Natural killer cell treated with Interleukin-12 subunit alpha and Interleukin-12 subunit beta and Interleukin-15 and Interleukin-18, amount 100 ng/mL, for 72 hours (primary cell): ENCODE data around the gene ZNF207. TPM values are rescaled to one million over a fixed set of nuclear protein-coding genes. Genes with fewer than 3 reads are reported as not detected.
A peak's percentile ranks its signal among the peaks of the same experiment; 100 is the strongest.
"Not testable (repeated sequence)": the region's sequence is repeated elsewhere in the genome, so short reads cannot be mapped to it uniquely, and the experiment has no call there.

Source experiments
- ATAC-seq, 2 donors: fragments of 150-1000 bp; cut with Tn5 transposase in 1 of 2; sonication (Bioruptor Pico), chemical (Tn5 transposase) in 1 of 2; 2 replicates each; pipeline ENCODE4 v1.10.0; 2021
- DNase-seq: peaks from one replicate; pipeline ENCODE4 v3.0.0; 2022; ENCODE audit warnings: low spot score
- H3K27ac Mint-ChIP-seq, 2 donors: 1 replicate in 1 of 2; 2 replicates in 1 of 2; pipeline ENCODE4 v1.8.0; 2022; ENCODE audit warnings: mixed read lengths in 2 of 2, mild to moderate bottlenecking in 1 of 2, moderate library complexity in 1 of 2
- H3K27me3 Mint-ChIP-seq, 2 donors: 1 replicate in 1 of 2; 2 replicates in 1 of 2; pipeline ENCODE4 v1.8.0; 2022; ENCODE audit warnings: mixed read lengths in 2 of 2
- H3K36me3 Mint-ChIP-seq: one replicate; pipeline ENCODE4 v1.8.0; 2022; ENCODE audit warnings: mixed read lengths
- H3K4me1 Mint-ChIP-seq, 2 donors: 1 replicate in 1 of 2; 2 replicates in 1 of 2; pipeline ENCODE4 v1.8.0; 2022; ENCODE audit warnings: low read depth in 2 of 2, mixed read lengths in 2 of 2, mild to moderate bottlenecking in 1 of 2
- H3K4me3 Mint-ChIP-seq: one replicate; pipeline ENCODE4 v1.8.0; 2022; ENCODE audit warnings: mixed read lengths
- H3K9me3 Mint-ChIP-seq: 2 replicates; pipeline ENCODE4 v1.8.0; 2022; ENCODE audit warnings: mixed read lengths
- total RNA-seq, 2 donors: library from RNA; stranded (reverse); gene quantifications; one replicate each; pipeline ENCODE4 v1.2.3, GENCODE V29; 2022

Gene ZNF207
- total RNA-seq, 2 donors from 2014 or later = 311 to 319 TPM

DNA sequence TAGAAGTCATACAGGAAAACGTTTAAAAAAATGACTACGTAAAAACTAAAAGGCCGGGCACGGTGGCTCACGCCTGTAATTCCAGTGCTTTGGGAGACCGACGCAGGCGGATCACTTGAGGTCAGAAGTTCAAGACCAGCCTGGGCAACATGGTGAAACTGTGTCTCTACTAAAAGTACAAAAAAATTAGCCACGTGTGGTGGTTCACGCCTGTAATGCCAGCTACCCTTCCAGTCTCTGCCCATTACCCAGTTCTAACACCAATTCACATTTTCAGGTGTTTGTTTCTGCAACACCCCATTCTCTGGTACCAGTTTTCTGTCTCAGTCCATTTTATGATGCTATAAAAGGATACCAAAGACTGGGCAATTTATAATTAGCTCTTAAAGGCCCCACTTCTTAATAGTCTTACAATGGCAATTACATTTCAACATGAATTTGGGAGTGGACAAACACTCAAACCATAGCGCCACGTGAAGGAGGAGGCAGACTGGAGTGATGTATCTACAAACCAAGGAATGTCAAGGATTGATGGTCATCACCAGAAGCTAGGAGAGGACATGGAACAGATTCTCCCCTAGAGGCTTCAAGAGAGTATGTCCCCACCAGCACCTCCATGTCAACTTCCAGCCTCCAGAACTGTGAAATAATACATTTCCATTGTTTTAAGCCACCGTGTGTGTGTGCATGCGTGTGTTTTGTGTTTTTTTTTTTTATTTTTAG, 7.2 kb upstream of the ZNF207 start:
- peaks cover 21% of the 10 kb centered on the region in 2 donors for H3K4me1 Mint-ChIP-seq
- no peaks in the 10 kb centered on the region for H3K36me3 Mint-ChIP-seq
- peak overlapping the region; percentile 87 for H3K4me3 Mint-ChIP-seq
- ATAC-seq (no peak), DNase-seq (no peak)
- H3K27me3 Mint-ChIP-seq = no peaks in the 10 kb centered on the region
- peak overlapping the region; percentile 79 to 93 for H3K27ac Mint-ChIP-seq
- H3K9me3 Mint-ChIP-seq = no peaks in the 10 kb centered on the region

DNA sequence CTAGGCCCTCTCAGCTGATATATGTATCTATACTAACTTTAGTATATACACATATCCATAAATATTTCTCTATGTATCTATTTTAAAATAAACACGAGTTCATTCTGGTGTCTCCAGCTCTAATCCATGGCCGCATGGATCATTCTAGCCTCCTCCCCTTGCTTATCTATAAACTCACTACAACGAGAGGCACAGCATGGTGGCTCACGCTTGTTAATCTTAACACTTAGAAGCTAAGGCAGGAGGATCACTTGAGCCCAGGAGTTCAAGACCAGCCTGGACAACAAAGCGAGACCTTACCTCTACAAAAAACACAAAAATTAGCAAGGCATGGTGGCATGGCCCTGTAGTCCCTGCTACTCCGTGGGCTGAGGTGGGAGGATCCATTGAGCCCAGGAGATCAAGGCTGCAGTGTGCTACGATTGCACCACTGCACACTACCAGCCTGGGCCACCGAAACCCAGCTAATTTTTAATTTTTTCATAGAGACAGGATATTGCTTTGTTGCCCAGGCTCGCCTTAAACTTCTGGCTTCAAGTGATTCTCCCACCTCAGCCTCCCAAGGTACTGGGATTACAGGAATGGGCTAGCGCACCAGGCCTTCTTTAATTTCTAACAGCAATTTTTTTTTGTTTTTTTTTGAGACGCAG, 3.9 kb upstream of the ZNF207 start:
- H3K9me3 Mint-ChIP-seq = no peaks in the 10 kb centered on the region
- no peaks in the 10 kb centered on the region for H3K27me3 Mint-ChIP-seq
- peaks cover 22 to 23% of the 10 kb centered on the region in 2 donors for H3K4me1 Mint-ChIP-seq
- no peak for DNase-seq
- no peak overlapping the region for H3K27ac Mint-ChIP-seq
- no peak overlapping the region for H3K4me3 Mint-ChIP-seq
- peaks cover 14% of the 10 kb centered on the region for H3K36me3 Mint-ChIP-seq
- ATAC-seq = no peak

DNA sequence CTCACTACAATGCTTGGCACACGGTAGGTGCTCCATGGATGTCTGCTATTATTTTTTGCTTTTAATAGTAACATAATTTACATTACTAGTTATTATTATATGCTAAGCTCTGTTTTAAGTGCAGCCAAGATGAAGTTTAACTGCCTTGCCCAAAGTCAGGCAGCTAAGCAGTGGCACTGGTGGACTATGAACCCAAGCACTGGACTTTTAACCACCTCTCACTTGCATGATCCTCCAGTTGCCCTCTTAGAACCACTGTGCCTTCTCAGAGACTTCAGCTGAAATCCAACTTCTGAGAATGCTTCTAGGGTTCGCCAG, 1.5 kb upstream of the ZNF207 start:
- no peaks in the 10 kb centered on the region for H3K27me3 Mint-ChIP-seq
- DNase-seq = no peak
- peak overlapping the region; percentile 95 for H3K4me3 Mint-ChIP-seq
- H3K4me1 Mint-ChIP-seq = peaks cover 8 to 18% of the 10 kb centered on the region in 2 donors
- no peak overlapping the region for H3K27ac Mint-ChIP-seq
- no peaks in the 10 kb centered on the region for H3K9me3 Mint-ChIP-seq
- H3K36me3 Mint-ChIP-seq = peaks cover 19% of the 10 kb centered on the region
- ATAC-seq = no peak

- no peak for ATAC-seq
- Mint-ChIP-seq H3K4me3 (peak overlapping the region; percentile 95), H3K27me3 (no peaks in the 10 kb centered on the region), H3K9me3 (no peaks in the 10 kb centered on the region), H3K4me1 (peaks cover 8 to 19% of the 10 kb centered on the region in 2 donors), H3K27ac (peak overlapping the region; percentile 98 to 99), H3K36me3 (peaks cover 19% of the 10 kb centered on the region)
- DNase-seq = no peak
Observed at GRCh38 chr17:32349503-32349853, 479 bp upstream of the ZNF207 start.

DNA sequence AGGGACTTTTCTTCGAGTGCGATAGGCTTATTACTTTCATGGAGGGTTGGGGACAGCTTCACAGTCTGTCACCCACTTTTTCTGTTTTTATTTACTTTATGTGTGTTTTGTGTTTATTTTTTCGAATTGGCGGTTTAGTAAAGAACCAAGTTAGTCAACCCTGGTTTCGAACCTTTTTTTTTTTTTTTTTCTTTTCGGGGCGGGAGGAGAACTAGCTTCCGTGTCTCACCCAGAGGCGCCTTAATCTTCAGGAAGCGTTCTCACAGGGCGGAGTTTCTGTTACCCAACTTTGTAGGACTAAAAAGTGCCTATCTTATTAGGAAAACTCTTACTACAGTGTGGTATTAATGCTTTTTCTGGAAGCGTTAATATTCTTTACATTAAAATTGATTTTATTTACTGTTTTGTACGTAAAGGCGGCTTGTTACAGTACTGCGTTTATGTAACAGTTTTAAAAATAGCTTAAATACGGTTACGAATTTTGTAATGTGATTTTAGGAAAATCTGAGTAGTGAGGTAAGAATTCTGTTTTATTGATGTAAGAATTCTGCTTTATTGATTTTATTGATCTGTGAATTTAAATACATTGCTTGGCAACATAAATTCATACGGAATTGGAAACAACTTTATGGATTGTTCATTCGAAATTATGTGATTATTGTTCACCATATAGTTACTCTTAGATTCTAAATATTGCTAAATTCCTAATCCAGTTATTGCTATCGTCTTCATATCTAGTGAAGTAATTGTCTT, 885 bp downstream of the ZNF207 start:
- Mint-ChIP-seq H3K4me3 (peak overlapping the region; percentile 95), H3K4me1 (peaks cover 21 to 32% of the 10 kb centered on the region in 2 donors), H3K27me3 (no peaks in the 10 kb centered on the region), H3K9me3 (no peaks in the 10 kb centered on the region), H3K27ac (peak overlapping the region; percentile 98 to 99), H3K36me3 (peaks cover 32% of the 10 kb centered on the region)
- ATAC-seq (peak; percentile 51 to 55), DNase-seq (peak; percentile 70)

GRCh38 chr17:32352734-32353133, 2.8 kb downstream of the ZNF207 start:
- not testable (repeated sequence) for H3K27ac Mint-ChIP-seq, H3K27me3 Mint-ChIP-seq, ATAC-seq, H3K9me3 Mint-ChIP-seq, DNase-seq
- Mint-ChIP-seq H3K36me3 (peaks cover 34% of the 10 kb centered on the region), H3K4me1 (peaks cover 29 to 40% of the 10 kb centered on the region in 2 donors), H3K4me3 (peak overlapping the region; percentile 95)

- H3K27me3 Mint-ChIP-seq = no peaks in the 10 kb centered on the region
- no peak for DNase-seq
- H3K36me3 Mint-ChIP-seq = peaks cover 24% of the 10 kb centered on the region
- peak overlapping the region; percentile 75 for H3K4me3 Mint-ChIP-seq
- no peaks in the 10 kb centered on the region for H3K9me3 Mint-ChIP-seq
- no peak for ATAC-seq
- peaks cover 31 to 44% of the 10 kb centered on the region in 2 donors for H3K4me1 Mint-ChIP-seq
- H3K27ac Mint-ChIP-seq = peak overlapping the region; percentile 0 to 26
Observed at GRCh38 chr17:32355649-32356377, 5.9 kb downstream of the ZNF207 start.

DNA sequence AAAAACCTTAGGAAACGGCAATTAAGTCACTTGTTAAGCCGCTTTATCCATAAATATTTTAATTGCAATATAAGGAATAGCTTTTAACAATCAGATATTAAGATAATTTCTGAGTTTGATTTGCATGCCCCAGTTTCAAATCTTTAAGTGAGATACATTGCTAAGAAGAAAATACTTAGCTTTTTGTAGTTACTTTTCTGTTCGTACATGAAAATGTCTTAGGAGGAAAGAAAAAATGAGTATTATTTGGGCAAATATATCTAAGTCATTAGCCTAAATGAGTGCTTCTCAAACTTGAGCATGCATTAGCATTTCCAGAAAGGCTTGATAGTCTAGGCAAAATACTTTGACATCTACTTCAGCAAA, 6.4 kb downstream of the ZNF207 start:
- H3K27ac Mint-ChIP-seq = peak overlapping the region in 1 of 2 donors; percentile 13

GRCh38 chr17:32356750-32357149, 6.8 kb downstream of the ZNF207 start:
- Mint-ChIP-seq H3K27me3 (no peaks in the 10 kb centered on the region), H3K27ac (peak overlapping the region in 1 of 2 donors; percentile 13), H3K4me1 (peaks cover 34 to 48% of the 10 kb centered on the region in 2 donors), H3K9me3 (no peaks in the 10 kb centered on the region), H3K36me3 (peaks cover 27% of the 10 kb centered on the region), H3K4me3 (peak overlapping the region; percentile 55)
- ATAC-seq (no peak), DNase-seq (no peak)

More for the DNA sequence above, 6.4 kb downstream of the ZNF207 start:
- peaks cover 25% of the 10 kb centered on the region for H3K36me3 Mint-ChIP-seq
- H3K27me3 Mint-ChIP-seq = no peaks in the 10 kb centered on the region
- ATAC-seq (no peak), DNase-seq (no peak)
- H3K4me1 Mint-ChIP-seq = peaks cover 34 to 48% of the 10 kb centered on the region in 2 donors
- H3K4me3 Mint-ChIP-seq = peak overlapping the region; percentile 75
- no peaks in the 10 kb centered on the region for H3K9me3 Mint-ChIP-seq

- Mint-ChIP-seq H3K9me3 (no peaks in the 10 kb centered on the region), H3K4me1 (peaks cover 39 to 51% of the 10 kb centered on the region in 2 donors), H3K27ac (no peak overlapping the region), H3K36me3 (peaks cover 33% of the 10 kb centered on the region), H3K4me3 (no peak overlapping the region), H3K27me3 (no peaks in the 10 kb centered on the region)
- ATAC-seq (no peak), DNase-seq (no peak)
Observed at GRCh38 chr17:32357615-32358014, 7.7 kb downstream of the ZNF207 start.

GRCh38 chr17:32361270-32361669, 11.3 kb downstream of the ZNF207 start:
- ATAC-seq (no peak), DNase-seq (no peak)
- Mint-ChIP-seq H3K9me3 (no peaks in the 10 kb centered on the region), H3K36me3 (peaks cover 33% of the 10 kb centered on the region), H3K27ac (peak overlapping the region; percentile 13 to 63), H3K4me3 (peak overlapping the region; percentile 45), H3K27me3 (no peaks in the 10 kb centered on the region), H3K4me1 (peaks cover 27 to 28% of the 10 kb centered on the region in 2 donors)

DNA sequence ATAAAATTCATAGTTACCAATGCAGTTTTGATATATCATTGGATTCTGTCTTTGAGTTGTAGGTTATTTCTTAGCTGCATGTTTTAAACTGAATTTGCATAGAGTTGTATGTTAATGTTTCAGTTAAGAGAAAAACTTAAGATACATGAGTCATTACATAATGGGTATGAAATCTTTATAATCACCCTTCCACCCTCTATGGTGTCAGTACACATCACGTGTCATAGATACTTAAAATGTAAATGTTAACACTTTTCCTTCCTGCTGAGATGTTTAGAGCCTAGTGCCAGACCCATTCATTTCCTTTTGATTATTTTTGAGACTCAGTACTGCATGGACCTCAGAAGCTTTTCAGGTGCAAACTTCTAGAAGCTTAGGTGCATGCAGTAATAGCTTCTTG, 20.5 kb downstream of the ZNF207 start:
- ATAC-seq (peak in 1 of 2 donors; percentile 27), DNase-seq (no peak)
- H3K9me3 Mint-ChIP-seq = no peaks in the 10 kb centered on the region
- H3K4me3 Mint-ChIP-seq = no peak overlapping the region
- no peaks in the 10 kb centered on the region for H3K27me3 Mint-ChIP-seq
- H3K27ac Mint-ChIP-seq = peak overlapping the region; percentile 13 to 17
- peaks cover 15 to 30% of the 10 kb centered on the region in 2 donors for H3K4me1 Mint-ChIP-seq
- peaks cover 29% of the 10 kb centered on the region for H3K36me3 Mint-ChIP-seq

- H3K9me3 Mint-ChIP-seq = no peaks in the 10 kb centered on the region
- peak overlapping the region; percentile 6 to 56 for H3K27ac Mint-ChIP-seq
- H3K4me1 Mint-ChIP-seq = peaks cover 7 to 18% of the 10 kb centered on the region in 2 donors
- H3K4me3 Mint-ChIP-seq = no peak overlapping the region
- ATAC-seq (no peak), DNase-seq (no peak)
- H3K27me3 Mint-ChIP-seq = no peaks in the 10 kb centered on the region
- H3K36me3 Mint-ChIP-seq = peaks cover 13% of the 10 kb centered on the region
Observed at GRCh38 chr17:32382526-32383223, 32.7 kb downstream of the ZNF207 start.
